HG02884 (cell line): ENCODE data around the gene RASAL1.

ENCODE experiments used
- ATAC-seq: cut with Tn5 transposase; IDR thresholded peaks from one replicate; pipeline ENCODE4 v1.9.1; 2021; ENCODE audit warnings: mild to moderate bottlenecking, moderate library complexity; ENCODE audit not compliant: unreplicated experiment

The RASAL1 gene

DNA sequence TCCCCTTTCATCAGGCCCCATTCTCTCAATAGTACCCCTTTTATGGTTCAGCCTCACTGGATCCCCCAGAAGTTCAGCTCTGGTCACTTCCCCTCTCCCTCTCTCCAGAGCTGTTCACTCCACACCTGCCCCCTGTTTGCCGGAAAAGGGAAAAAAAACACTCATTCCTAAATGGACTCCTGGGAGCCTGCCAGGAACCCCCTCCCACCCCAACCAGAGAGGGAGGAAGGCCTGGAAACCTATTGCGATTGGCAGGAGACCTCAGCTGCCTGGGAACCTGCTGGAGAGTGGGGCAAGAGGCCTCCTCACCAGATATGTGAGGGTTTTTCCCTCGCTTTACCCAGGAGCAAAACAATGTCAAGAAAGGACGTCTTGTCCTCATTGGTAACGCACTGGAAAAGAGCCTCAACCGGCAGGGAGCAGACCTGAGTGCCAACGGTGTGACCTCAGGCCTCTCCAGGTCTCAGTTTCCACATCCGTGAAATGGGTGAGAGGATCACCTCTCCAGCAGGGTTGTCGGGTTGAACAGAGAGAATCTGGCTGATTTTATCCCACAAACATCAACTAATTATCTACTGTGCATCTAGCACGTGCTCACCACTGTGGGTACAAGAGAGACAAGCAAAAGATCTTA lies 74.4 kb downstream of the RASAL1 start:
- ATAC-seq, result no peak

DNA sequence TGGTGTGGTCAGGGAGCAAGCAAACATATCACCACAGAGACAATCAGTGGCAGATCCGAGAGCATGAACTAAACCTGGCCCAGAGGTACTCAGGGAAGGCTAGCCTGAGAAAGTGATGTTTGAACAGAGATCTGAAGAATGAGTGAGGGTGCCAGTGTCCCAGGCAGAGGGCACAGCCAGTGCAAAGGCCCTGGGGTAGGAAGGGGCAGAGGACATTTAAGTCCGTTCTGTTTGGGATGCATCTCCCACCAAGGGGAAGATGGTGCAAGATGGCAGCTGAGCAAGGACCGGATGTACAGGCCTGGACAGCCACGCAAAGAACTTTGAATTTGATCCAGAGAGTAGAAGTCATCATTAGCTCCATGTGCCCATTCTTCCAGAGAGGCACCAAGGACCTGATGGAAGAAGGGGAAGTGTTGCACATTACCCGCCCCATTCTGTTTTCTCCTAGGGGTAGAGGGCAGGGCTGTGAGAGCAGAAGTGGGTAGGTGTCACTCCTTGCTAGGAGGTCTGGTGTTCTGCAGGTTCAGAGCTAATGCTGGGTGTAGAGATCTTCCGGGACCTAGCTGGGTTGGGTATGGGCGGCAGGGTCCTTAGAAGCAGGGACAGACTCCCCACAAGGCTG lies 75.1 kb downstream of the RASAL1 start:
- no peak for ATAC-seq

GRCh38 chr12:113059071-113059595 lies 76.4 kb downstream of the RASAL1 start:
- no peak for ATAC-seq

- no peak for ATAC-seq
Measured at GRCh38 chr12:113058553-113058952, 77.0 kb downstream of the RASAL1 start.

- no peak for ATAC-seq
Measured at GRCh38 chr12:113057565-113058485, 77.7 kb downstream of the RASAL1 start.

- no peak for ATAC-seq
Measured at GRCh38 chr12:113056631-113057488, 78.7 kb downstream of the RASAL1 start, which contains the start of gene DTX1. TSS of gene DTX1 (plus strand) at chr12:113056730. CDS start at chr12:113058193, 1,463 bp downstream.

- ATAC-seq, result no peak
Measured at GRCh38 chr12:113056381-113056630, 79.3 kb downstream of the RASAL1 start.

DNA sequence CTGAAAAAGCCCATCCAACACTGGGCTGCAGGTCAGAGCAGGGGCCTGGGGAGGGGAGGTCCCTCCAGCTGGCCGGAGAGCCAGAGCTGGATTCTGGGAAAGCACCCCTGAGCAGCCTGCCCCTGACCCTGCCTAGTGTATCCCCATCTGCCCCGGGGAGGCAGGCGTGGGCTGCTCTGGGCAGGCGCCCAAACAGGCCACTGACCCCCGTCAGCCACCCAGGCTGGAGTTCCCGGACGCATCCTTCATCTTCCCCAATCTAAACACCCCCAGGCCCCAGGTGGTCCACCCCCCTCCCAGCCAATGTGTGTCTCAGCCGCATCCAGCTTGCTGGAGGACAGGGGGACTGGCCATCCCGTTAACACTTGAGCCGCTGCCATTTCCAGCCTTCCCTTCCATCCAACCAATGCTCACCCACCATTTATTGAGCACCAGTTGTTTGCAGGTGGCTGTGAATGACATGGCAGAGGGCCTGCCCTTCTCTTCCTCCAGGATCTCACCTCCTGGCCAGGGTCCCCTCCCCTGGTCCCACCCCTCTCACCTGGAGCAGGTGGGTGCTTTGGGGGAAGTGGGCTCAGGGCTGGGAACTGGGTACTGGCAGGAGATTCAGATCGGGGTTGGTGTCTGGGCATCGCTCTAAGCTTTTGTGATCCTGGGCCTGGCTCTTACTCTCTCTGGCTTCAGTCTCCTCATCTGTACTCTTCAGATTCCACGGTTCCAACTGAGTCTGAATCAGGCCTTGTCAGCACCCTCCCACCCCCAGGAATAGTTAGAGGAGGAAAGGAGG lies 79.8 kb downstream of the RASAL1 start:
- ATAC-seq, result no peak

- no peak for ATAC-seq
Measured at GRCh38 chr12:113054948-113055486, 80.5 kb downstream of the RASAL1 start.

DNA sequence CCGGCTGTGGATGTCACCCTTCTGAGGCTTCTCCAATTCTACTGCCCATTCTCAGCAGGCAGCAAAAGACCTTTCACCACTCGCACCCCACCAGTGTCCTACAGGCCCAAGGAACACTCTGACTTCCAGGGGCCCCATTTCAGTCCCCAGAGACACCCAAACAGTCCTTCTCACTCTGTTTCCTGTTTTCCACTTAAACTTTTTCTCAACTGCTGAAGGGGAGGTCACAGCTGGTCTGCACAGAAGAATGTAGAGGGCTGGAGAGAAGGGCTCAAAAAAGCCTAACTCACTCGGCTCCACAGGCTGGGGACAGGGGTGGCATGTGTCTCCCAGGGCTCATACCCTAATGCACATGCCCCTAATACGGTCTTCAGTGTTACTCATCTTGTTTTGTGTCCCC lies 83.2 kb downstream of the RASAL1 start:
- no peak for ATAC-seq

DNA sequence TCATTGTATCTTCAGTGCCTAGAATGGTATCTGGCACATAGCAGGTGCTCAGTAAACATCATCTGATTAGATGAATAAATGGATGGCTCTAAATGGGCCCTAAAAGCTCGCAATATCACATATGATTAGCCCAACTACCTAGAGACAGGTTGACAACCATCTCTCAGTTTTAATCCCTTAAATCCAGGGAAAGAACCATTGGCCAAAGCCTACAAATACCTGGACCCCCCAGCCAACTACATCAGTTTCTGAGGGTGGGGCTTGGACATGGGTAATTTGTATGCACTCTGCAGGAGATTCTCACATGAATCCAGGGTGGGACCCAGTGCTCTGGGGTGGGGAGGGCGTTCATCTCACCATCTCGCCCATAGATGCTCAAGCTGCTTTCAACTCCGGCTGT lies 83.8 kb downstream of the RASAL1 start:
- ATAC-seq, result no peak

GRCh38 chr12:113050795-113051194 lies 84.8 kb downstream of the RASAL1 start:
- ATAC-seq, result no peak

DNA sequence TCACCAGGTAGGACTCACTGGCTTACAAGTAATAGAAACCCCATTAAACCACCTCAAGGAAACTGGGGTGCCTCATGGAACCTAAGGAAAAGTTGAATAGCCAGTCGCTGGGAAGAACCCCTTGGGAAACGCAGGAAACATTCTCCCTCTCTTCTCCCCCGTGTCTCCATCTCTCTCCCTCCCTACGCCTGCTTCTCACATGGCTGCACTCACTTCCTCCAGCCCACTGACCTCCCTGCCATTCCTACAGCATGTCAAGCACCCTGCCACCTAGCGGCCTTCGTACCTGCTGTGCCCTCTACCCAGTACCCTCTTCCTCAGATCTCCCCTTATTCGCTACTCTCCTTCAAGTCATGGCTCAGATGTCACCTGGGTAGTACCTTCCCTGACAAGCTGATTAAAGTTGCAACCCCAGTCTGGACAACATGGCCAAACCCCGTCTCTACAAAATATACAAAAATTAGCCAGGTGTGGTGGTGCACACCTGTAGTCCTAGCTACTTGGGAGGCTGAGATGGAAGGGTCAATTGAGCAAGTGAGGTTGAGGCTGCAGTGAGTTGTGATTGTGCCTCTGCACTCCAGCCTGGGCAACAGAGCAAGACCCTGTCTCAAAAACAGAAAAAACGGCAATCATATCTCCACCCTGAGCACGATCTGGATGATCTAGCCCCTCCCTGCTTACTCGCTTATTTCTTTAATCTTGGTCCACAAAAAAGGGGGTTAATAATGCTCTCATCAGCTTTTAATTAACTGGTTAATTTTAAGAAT lies 85.4 kb downstream of the RASAL1 start:
- ATAC-seq, result no peak
